ENCODE data around the gene CELA3A. TPM values are rescaled to one million over a fixed set of nuclear protein-coding genes. Genes with fewer than 3 reads are reported as not detected.
A peak's percentile ranks its signal among the peaks of the same experiment; 100 is the strongest.

Gene CELA3A
- total RNA-seq, 1 donor from 2014 or later, result not detected

DNA sequence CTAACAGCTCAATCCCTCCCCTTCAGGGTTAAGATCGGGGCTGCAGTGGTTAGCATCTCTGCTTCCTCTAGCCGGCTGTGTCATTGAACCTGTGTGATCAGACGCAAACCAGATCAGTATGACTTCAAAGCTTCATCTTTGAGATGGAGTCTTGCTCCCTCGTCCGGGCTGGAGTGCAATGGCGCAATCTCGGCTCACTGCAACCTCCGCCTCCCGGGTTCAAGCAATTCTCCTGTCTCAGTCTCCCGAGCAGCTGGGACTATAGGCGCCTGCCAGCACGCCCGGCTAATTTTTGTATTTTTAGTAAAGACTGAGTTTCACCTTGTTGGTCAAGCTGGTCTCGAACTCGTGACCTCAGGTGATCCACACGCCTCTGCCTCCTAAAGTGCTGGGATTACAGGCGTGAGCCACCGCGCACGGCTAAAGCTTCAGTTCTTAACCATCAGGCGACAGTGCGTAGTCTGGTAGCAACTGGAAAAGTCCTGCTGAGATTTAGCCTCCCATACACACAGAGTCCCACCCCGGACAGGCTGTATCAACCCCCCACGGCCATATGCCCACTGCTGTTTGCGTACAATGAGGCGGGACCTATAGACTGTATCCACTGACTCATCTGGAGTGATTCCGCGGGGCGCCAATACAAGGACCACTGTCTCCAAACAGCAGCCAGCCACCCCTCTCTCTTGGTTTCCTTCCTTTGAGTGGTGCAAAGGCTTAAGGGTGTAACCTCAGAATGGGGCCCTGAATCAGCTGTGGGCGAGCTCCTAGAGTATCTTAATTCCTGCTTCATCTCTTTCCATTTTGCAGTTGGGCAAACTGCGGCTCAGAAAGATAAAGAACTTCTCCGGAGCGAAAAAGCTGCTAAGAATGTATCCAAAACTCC lies 23.3 kb downstream of the CELA3A start:
- no peak for FAIRE-seq
- DNase-seq (ENCODE audit: low read depth), result peak; percentile 78
- TF ChIP-seq, protein P1, sequence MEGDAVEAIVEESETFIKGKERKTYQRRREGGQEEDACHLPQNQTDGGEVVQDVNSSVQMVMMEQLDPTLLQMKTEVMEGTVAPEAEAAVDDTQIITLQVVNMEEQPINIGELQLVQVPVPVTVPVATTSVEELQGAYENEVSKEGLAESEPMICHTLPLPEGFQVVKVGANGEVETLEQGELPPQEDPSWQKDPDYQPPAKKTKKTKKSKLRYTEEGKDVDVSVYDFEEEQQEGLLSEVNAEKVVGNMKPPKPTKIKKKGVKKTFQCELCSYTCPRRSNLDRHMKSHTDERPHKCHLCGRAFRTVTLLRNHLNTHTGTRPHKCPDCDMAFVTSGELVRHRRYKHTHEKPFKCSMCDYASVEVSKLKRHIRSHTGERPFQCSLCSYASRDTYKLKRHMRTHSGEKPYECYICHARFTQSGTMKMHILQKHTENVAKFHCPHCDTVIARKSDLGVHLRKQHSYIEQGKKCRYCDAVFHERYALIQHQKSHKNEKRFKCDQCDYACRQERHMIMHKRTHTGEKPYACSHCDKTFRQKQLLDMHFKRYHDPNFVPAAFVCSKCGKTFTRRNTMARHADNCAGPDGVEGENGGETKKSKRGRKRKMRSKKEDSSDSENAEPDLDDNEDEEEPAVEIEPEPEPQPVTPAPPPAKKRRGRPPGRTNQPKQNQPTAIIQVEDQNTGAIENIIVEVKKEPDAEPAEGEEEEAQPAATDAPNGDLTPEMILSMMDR (IDR thresholded peaks at IDR 0.05; ENCODE audit: insufficient read depth, low read depth, low read length), result no peak
- no peak for TF ChIP-seq EZH2 (IDR thresholded peaks at IDR 0.05; ENCODE audit: insufficient read depth, low read length)
- Histone ChIP-seq H3K4me1 (ENCODE audit: insufficient read depth, low read length) (peaks cover 18% of the 10 kb centered on the region), H3K36me3 (ENCODE audit: insufficient read depth, low read length) (no peaks in the 10 kb centered on the region), H3K27ac (ENCODE audit: low read depth, low read length) (peak overlapping the region; percentile 99), H4K20me1 (ENCODE audit: insufficient read depth, low read length) (peaks cover 3% of the 10 kb centered on the region), H2AFZ (ENCODE audit: low read depth, low read length) (peak overlapping the region; percentile 98), H3K9ac (ENCODE audit: low read length) (peak overlapping the region; percentile 99), H3K4me2 (ENCODE audit: low read length) (peak overlapping the region; percentile 92), H3K9me3 (ENCODE audit: insufficient read depth, low read depth, low read length) (no peaks in the 10 kb centered on the region), H3K27me3 (ENCODE audit: insufficient read depth, low read length) (no peaks in the 10 kb centered on the region), H3K4me3 (ENCODE audit: insufficient read depth, low read depth, low read length) (peak overlapping the region; percentile 90), H3K79me2 (ENCODE audit: insufficient read depth, low read length) (peaks cover 9% of the 10 kb centered on the region)
- Mint-ChIP-seq H3K27me3 (ENCODE audit: low read depth, unreplicated experiment) (no peaks in the 10 kb centered on the region), H3K36me3 (ENCODE audit: low read depth, unreplicated experiment) (no peaks in the 10 kb centered on the region), H3K27ac (ENCODE audit: unreplicated experiment) (peak overlapping the region; percentile 97), H3K4me1 (ENCODE audit: low read depth, unreplicated experiment) (no peaks in the 10 kb centered on the region), H3K4me3 (ENCODE audit: unreplicated experiment) (peak overlapping the region; percentile 86), H3K9me3 (ENCODE audit: unreplicated experiment) (no peaks in the 10 kb centered on the region)

DNA sequence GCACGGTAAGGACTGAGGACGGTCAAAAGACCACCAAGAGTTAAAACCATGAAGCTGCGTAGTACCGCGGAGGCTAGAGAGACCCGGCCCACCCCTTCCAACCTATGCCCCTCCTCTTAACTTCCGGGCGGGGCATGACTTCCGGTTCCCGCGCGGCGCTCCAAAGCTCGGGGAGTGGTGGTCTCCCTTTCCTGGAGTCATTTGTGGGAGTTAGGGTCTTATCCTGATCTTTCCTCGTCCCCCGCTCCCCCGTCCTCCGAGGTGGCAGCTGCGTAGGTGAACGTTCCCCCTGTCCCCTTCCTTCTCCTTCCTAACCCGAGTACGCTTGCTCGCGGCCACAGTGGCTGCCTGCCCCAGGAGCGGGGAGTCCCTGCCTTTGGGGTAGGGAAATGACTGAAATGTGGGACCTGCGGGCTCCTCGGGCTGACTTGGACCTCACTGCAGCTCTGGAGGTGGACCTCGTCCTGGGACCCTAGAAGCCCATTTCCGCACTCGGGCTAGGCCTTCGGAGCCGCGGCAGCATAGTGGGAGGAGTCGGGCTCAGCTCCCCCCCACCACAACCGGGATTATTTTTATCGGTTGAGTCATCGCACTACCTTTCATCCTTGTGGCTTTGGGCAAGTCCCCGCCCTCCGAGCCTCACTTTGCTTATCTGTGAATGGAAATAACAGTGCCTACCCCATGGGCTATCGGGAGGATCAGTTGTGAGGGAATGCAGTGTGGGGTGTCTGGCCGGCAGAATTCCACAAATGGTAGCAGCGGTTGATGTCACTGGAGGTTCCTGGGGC lies 24.1 kb downstream of the CELA3A start:
- Histone ChIP-seq H3K4me2 (ENCODE audit: low read length) (peak overlapping the region; percentile 92), H4K20me1 (ENCODE audit: insufficient read depth, low read length) (peaks cover 5% of the 10 kb centered on the region), H3K27ac (ENCODE audit: low read depth, low read length) (peak overlapping the region; percentile 99), H3K27me3 (ENCODE audit: insufficient read depth, low read length) (no peaks in the 10 kb centered on the region), H3K4me3 (ENCODE audit: insufficient read depth, low read depth, low read length) (peak overlapping the region; percentile 90), H3K9ac (ENCODE audit: low read length) (peak overlapping the region; percentile 99), H3K4me1 (ENCODE audit: insufficient read depth, low read length) (peaks cover 18% of the 10 kb centered on the region), H3K36me3 (ENCODE audit: insufficient read depth, low read length) (no peaks in the 10 kb centered on the region), H3K79me2 (ENCODE audit: insufficient read depth, low read length) (peaks cover 9% of the 10 kb centered on the region), H3K9me3 (ENCODE audit: insufficient read depth, low read depth, low read length) (no peaks in the 10 kb centered on the region), H2AFZ (ENCODE audit: low read depth, low read length) (peak overlapping the region; percentile 98)
- DNase-seq (ENCODE audit: low read depth) (peak; percentile 90), FAIRE-seq (no peak)
- H3K4me1 Mint-ChIP-seq (ENCODE audit: low read depth, unreplicated experiment), result no peaks in the 10 kb centered on the region
- peak overlapping the region; percentile 86 for H3K4me3 Mint-ChIP-seq (ENCODE audit: unreplicated experiment)
- no peaks in the 10 kb centered on the region for H3K36me3 Mint-ChIP-seq (ENCODE audit: low read depth, unreplicated experiment)
- peak overlapping the region; percentile 97 for H3K27ac Mint-ChIP-seq (ENCODE audit: unreplicated experiment)
- no peaks in the 10 kb centered on the region for H3K9me3 Mint-ChIP-seq (ENCODE audit: unreplicated experiment)
- H3K27me3 Mint-ChIP-seq (ENCODE audit: low read depth, unreplicated experiment), result no peaks in the 10 kb centered on the region
- TF ChIP-seq EZH2 (IDR thresholded peaks at IDR 0.05; ENCODE audit: insufficient read depth, low read length), result no peak
- TF ChIP-seq, protein P1 (IDR thresholded peaks at IDR 0.05; ENCODE audit: insufficient read depth, low read depth, low read length), result no peak

Measured in astrocyte (in vitro differentiated cells and primary cell).